ENCODE measurements around the gene TLR7. TPM values are rescaled to one million over a fixed set of nuclear protein-coding genes. Genes with fewer than 3 reads are reported as not detected.
A peak's percentile ranks its signal among the peaks of the same experiment; 100 is the strongest.

The TLR7 gene
- total and polyA plus RNA-seq, 2 donors (not counting 1 experiment from before 2014, with no cell fraction given): not detected

DNA sequence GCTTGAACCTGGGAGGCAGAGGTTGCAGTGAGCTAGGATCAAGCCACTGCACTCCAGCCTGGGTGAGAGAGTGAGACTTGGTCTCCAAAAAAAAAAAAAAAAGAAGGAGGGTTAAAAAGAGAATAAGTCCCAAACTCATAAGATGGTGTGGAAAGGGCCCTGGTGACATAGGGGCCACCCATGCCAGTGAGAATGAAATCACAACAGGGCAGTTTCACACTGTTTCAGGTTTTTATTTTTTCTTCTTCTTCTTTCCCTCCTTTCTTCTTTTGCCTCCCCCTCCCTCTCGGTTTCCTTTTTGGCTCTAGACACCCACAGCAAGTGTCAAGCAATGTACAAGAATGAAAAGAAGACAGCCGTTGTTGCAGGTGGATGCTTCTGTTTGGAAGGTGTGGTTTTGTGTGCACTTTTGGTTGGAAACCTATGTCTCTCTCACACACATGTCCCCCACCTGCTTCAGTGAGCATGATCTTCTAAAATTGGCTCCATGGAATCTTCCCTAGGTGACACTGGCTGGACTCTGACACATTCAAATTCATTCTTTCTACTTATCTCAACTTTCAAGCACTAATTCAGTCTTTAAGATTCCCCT, 25.1 kb downstream of the TLR7 start:
- H3K9me3 ChIP-seq (ENCODE audit: control insufficient read depth, insufficient read depth, low read depth, low read length): no peaks in the 10 kb centered on the region
- no peaks in the 10 kb centered on the region for H4K20me1 ChIP-seq (ENCODE audit: control insufficient read depth, extremely low read depth, insufficient read depth, low read length)
- no peak overlapping the region for H3K9ac ChIP-seq (ENCODE audit: insufficient read depth, low read length)
- no peaks in the 10 kb centered on the region for H3K27me3 ChIP-seq (ENCODE audit: control insufficient read depth, insufficient read depth, low read length)
- no peak overlapping the region for H2AFZ ChIP-seq (ENCODE audit: low read length)
- TF ChIP-seq EZH2 (IDR thresholded peaks at IDR 0.05; ENCODE audit: low read length, missing control alignments): no peak
- TF ChIP-seq, protein P1, sequence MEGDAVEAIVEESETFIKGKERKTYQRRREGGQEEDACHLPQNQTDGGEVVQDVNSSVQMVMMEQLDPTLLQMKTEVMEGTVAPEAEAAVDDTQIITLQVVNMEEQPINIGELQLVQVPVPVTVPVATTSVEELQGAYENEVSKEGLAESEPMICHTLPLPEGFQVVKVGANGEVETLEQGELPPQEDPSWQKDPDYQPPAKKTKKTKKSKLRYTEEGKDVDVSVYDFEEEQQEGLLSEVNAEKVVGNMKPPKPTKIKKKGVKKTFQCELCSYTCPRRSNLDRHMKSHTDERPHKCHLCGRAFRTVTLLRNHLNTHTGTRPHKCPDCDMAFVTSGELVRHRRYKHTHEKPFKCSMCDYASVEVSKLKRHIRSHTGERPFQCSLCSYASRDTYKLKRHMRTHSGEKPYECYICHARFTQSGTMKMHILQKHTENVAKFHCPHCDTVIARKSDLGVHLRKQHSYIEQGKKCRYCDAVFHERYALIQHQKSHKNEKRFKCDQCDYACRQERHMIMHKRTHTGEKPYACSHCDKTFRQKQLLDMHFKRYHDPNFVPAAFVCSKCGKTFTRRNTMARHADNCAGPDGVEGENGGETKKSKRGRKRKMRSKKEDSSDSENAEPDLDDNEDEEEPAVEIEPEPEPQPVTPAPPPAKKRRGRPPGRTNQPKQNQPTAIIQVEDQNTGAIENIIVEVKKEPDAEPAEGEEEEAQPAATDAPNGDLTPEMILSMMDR (conservative IDR thresholded peaks at IDR 0.05 in 1 of 2, IDR thresholded peaks at IDR 0.05 in 1 of 2; ENCODE audit: low read depth in 1 of 2, low read length in 2 of 2): no peak
- DNase-seq (ENCODE audit: low read depth in 2 of 2): no peak
- no peaks in the 10 kb centered on the region for H3K4me1 ChIP-seq (ENCODE audit: control insufficient read depth, extremely low read depth, insufficient read depth, low read length)
- H3K27ac ChIP-seq (ENCODE audit: insufficient read depth, low read length): no peak overlapping the region
- no peak overlapping the region for H3K4me3 ChIP-seq (replicated peaks in 1 of 4; ENCODE audit: control extremely low read depth in 1 of 4, insufficient read depth in 1 of 4, low read depth in 3 of 4, low read length in 4 of 4)
- no peak overlapping the region for H3K4me2 ChIP-seq (ENCODE audit: extremely low read depth, insufficient read depth, low read length)
- no peaks in the 10 kb centered on the region for H3K36me3 ChIP-seq (ENCODE audit: control insufficient read depth, insufficient read depth, low read length)
- no peaks in the 10 kb centered on the region for H3K79me2 ChIP-seq (ENCODE audit: control insufficient read depth, insufficient read depth, low read length)

DNA sequence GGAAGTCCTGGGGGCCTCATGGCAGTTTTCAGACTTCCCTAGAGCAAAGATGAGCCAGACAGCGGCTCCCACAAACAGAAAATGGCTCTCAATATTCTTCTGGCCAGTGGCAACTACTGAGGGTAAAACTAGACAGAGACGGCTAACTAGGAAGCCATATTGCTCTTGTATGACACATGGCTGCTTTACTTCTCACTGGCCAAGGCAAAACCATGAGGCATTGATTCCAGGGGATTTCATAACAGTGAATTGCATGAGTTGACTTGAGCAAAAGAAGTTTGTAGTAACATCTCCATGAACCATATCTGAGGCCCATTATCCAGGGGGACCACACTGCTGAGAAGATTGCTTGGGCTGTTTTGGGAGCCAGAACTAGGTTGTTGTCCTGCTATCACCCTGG, 25.8 kb downstream of the TLR7 start:
- Histone ChIP-seq H3K9me3 (ENCODE audit: control insufficient read depth, insufficient read depth, low read depth, low read length) (no peaks in the 10 kb centered on the region), H4K20me1 (ENCODE audit: control insufficient read depth, extremely low read depth, insufficient read depth, low read length) (no peaks in the 10 kb centered on the region), H3K79me2 (ENCODE audit: control insufficient read depth, insufficient read depth, low read length) (no peaks in the 10 kb centered on the region), H3K4me3 (replicated peaks in 1 of 4; ENCODE audit: control extremely low read depth in 1 of 4, insufficient read depth in 1 of 4, low read depth in 3 of 4, low read length in 4 of 4) (no peak overlapping the region), H3K27ac (ENCODE audit: insufficient read depth, low read length) (no peak overlapping the region), H2AFZ (ENCODE audit: low read length) (no peak overlapping the region), H3K4me2 (ENCODE audit: extremely low read depth, insufficient read depth, low read length) (no peak overlapping the region), H3K9ac (ENCODE audit: insufficient read depth, low read length) (no peak overlapping the region), H3K27me3 (ENCODE audit: control insufficient read depth, insufficient read depth, low read length) (no peaks in the 10 kb centered on the region), H3K4me1 (ENCODE audit: control insufficient read depth, extremely low read depth, insufficient read depth, low read length) (no peaks in the 10 kb centered on the region), H3K36me3 (ENCODE audit: control insufficient read depth, insufficient read depth, low read length) (no peaks in the 10 kb centered on the region)
- no peak for DNase-seq (ENCODE audit: low read depth in 2 of 2)
- TF ChIP-seq, protein P1 (conservative IDR thresholded peaks at IDR 0.05 in 1 of 2, IDR thresholded peaks at IDR 0.05 in 1 of 2; ENCODE audit: low read depth in 1 of 2, low read length in 2 of 2): no peak
- TF ChIP-seq EZH2 (IDR thresholded peaks at IDR 0.05; ENCODE audit: low read length, missing control alignments): no peak

DNA sequence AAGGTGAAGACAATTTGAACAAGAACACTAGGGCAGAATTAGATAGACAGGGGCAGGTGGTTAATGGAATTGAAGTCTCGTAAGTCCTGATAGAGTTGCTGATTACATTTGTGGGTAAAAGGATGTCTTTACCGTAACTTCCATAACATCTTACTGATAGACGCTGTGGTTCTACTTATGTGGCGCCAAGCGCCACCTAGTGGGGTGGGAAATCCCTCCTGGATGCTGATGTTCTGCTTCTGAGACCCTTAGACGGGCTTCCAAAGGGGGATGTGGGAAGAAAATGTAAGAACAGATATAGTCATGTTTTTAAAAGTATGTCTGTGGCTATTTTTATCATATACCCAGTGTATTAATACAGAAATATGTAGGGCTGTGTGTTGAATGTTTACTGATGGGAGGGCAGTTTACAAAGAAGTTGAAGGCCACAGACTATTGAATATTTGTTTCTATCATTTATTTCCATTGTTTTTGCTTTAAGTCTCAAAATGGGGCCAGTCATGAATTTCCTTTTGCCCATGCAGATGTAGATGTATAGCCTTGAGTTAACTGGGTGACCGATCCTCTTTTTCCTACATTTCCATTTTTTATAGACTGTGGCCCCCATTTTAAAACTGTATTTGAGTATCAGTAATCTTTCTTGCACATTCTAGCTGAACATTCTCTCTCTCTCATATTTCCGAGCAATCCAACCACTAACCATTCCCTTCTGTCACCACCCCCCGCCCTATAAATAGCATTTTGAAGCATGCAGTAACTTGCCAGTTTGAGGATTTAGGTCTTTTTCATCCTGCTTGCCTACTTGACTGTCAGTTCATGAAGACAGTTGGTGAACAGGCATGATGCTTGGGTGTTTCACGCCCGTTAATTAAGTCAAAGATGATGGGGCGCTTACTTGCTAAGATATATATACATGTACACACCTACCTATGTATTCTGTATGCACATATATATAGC, 27.5 kb downstream of the TLR7 start:
- Histone ChIP-seq H3K4me3 (replicated peaks in 1 of 4; ENCODE audit: control extremely low read depth in 1 of 4, insufficient read depth in 1 of 4, low read depth in 3 of 4, low read length in 4 of 4) (no peak overlapping the region), H4K20me1 (ENCODE audit: control insufficient read depth, extremely low read depth, insufficient read depth, low read length) (no peaks in the 10 kb centered on the region), H3K79me2 (ENCODE audit: control insufficient read depth, insufficient read depth, low read length) (no peaks in the 10 kb centered on the region), H3K4me1 (ENCODE audit: control insufficient read depth, extremely low read depth, insufficient read depth, low read length) (no peaks in the 10 kb centered on the region), H3K36me3 (ENCODE audit: control insufficient read depth, insufficient read depth, low read length) (no peaks in the 10 kb centered on the region), H3K9ac (ENCODE audit: insufficient read depth, low read length) (no peak overlapping the region), H2AFZ (ENCODE audit: low read length) (no peak overlapping the region), H3K4me2 (ENCODE audit: extremely low read depth, insufficient read depth, low read length) (no peak overlapping the region), H3K27me3 (ENCODE audit: control insufficient read depth, insufficient read depth, low read length) (no peaks in the 10 kb centered on the region), H3K9me3 (ENCODE audit: control insufficient read depth, insufficient read depth, low read depth, low read length) (no peaks in the 10 kb centered on the region), H3K27ac (ENCODE audit: insufficient read depth, low read length) (no peak overlapping the region)
- no peak for TF ChIP-seq EZH2 (IDR thresholded peaks at IDR 0.05; ENCODE audit: low read length, missing control alignments)
- TF ChIP-seq, protein P1 (conservative IDR thresholded peaks at IDR 0.05 in 1 of 2, IDR thresholded peaks at IDR 0.05 in 1 of 2; ENCODE audit: low read depth in 1 of 2, low read length in 2 of 2): peak; percentile 61 to 69
- peak; percentile 4 to 38 for DNase-seq (ENCODE audit: low read depth in 2 of 2)
